GM12875 (cell line): ENCODE results near the gene GLOD5.

Experiments
- H3K4me3 ChIP-seq: one replicate; pipeline ENCODE4 v1.5.1; 2011; ENCODE audit warnings: low read depth, low read length, control low read depth
- TF ChIP-seq, protein P1 (sequence below): IDR thresholded peaks from 2 replicates; pipeline ENCODE4 v1.5.1; 2011; ENCODE audit warnings: low read depth, mild to moderate bottlenecking, control low read depth, inconsistent platforms, low read length, moderate library complexity, borderline replicate concordance; ENCODE audit not compliant: insufficient read depth

Gene GLOD5

DNA sequence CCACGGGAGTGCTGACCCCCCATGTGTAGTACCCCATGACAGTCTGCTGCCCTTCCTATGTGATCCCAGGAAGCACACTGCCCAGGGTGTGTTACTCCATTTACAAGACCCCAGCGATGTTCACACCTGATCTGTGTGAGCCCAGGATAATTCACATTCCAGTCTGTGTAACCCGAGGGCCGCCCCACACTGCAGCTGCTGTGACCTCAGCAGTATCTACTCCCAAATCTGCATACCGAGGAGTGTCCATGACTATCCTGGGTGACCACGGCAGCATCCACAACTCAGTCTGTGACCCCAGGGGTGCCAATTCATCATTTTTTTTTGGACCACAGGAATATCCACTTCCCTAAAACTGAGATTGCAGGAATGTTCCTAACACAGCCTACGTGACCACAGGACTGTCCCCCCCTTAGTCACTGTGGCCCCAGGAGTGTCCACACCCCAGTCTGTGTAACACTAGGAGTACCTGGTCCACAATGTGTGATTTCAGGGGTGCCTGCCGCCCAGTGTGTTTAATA lies 7.8 kb upstream of the GLOD5 start:
- TF ChIP-seq, protein P1, sequence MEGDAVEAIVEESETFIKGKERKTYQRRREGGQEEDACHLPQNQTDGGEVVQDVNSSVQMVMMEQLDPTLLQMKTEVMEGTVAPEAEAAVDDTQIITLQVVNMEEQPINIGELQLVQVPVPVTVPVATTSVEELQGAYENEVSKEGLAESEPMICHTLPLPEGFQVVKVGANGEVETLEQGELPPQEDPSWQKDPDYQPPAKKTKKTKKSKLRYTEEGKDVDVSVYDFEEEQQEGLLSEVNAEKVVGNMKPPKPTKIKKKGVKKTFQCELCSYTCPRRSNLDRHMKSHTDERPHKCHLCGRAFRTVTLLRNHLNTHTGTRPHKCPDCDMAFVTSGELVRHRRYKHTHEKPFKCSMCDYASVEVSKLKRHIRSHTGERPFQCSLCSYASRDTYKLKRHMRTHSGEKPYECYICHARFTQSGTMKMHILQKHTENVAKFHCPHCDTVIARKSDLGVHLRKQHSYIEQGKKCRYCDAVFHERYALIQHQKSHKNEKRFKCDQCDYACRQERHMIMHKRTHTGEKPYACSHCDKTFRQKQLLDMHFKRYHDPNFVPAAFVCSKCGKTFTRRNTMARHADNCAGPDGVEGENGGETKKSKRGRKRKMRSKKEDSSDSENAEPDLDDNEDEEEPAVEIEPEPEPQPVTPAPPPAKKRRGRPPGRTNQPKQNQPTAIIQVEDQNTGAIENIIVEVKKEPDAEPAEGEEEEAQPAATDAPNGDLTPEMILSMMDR: no peak
- no peak overlapping the region for H3K4me3 ChIP-seq

DNA sequence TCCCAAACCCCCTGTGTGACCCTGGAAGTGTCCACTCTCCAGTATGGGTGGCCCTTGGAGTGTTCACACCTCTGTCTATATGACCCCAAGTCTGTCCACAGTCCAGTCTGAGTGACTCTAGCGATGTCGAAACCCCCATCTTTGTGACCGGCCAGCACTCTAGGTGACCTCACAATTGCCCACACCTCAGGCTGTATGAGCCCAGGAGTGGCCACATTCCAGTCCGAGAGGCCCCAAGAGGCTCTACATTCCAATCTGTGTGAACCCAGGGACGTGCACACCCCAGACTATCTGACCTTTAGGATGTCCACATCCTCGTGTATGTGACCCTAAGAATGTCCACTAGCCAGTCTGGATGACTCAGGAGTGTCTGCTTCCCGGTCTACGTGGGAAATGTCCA lies 7.3 kb upstream of the GLOD5 start:
- TF ChIP-seq, protein P1: no peak
- no peak overlapping the region for H3K4me3 ChIP-seq

DNA sequence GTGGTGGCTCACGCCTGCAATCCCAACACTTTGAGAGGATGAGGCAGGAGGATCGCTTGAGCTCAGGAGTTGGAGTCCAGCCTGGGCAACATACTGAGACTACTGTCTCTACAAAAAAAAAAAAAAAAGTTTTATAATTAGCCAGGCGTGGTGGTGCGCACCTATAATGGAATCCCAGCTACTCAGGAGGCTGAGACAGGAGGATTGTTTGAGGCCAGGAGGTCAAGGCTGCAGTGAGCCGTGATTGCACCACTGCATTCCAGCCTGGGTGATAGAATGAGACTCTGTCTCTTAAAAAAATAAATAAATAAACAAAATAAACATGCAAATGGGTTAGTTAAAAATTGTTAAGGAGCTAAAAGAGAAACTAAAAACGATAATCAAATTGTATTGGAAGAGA lies 7.7 kb downstream of the GLOD5 start:
- TF ChIP-seq, protein P1: no peak
- H3K4me3 ChIP-seq: no peak overlapping the region

DNA sequence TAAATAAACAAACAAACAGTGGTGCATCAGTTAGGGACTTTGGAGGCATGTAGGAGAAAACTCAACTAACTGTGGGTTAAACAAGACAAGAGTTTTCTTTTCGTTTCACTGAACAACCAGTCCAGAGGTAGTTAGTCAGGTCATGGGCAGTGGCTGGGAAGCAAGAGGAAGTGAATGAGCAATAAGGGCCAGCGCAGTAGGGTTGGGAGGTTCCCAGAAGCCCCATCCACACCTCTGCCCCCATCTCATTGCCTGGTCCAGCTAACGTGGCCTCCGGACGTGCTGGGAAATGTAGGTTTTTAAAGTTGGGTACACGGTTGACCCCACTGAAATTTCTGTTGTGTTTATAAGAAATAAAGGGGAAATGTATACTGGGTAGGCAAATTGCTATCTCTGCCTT lies 8.7 kb downstream of the GLOD5 start:
- H3K4me3 ChIP-seq: no peak overlapping the region
- TF ChIP-seq, protein P1: no peak

DNA sequence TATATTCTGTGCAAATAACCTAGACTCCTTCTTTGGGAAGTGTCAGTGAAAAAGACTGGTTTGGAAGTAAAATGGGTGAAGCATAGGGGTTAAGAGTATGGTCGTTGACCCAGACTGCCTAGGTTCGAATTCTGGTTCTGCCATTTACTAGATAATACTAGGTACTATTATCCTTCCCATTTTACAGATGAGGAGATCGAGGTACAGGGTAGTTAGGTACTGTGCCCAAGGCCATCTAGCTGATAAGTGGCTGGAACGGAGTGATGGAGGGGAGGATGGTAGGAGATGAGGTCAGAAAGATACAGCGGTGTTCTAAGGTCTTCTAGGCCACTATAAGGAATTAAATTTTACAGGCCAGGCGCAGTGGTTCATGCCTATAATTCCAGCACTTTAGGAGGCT lies 11.1 kb downstream of the GLOD5 start:
- no peak overlapping the region for H3K4me3 ChIP-seq
- TF ChIP-seq, protein P1: no peak

DNA sequence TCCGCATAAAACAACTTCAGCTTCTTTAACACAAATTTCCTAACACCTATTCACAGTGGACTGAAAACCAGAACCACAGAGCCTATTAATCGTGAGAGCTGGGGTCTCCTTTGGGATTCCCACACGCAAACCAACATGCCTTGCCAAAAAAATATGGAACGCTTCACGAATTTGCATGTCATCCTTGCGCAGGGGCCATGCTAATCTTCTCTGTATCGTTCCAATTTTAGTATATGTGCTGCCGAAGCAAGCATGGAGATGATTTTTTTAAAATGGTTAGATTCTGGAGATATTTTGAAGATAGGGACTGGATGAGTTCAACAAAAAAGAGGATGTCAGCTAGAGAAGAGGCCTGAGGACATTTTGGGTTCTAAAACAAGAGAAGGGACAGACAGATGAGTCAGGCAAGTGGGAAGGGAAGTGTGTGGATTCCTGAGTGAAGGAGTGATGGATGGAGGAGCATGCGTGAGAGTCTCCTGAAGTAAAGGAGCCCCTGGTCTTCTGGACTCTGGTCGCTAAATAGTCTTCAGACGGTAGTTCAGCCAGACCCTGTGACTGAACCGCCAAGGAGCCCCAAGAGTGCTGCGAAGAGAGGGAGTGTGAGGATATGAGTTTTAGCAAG lies 15.4 kb downstream of the GLOD5 start:
- TF ChIP-seq, protein P1: no peak
- H3K4me3 ChIP-seq: no peak overlapping the region

DNA sequence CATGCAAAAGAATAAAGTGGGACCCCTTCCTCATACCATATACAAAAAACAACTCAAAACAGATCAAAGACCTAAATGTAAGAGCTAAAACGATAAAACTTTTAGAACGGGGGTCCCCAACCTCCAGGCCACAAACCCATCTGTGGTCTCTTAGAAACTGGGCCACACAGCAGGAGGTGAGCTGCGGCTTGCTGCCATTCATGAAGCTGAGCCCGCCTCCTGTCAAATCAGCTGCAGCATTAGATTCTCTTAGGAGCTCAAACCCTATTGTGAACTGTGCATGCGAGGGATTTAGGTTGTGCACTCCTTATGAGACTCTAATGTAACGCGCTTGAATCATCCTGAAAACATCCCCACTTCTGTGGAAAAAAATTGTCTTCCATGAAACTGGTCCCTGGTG lies 17.9 kb downstream of the GLOD5 start:
- no peak overlapping the region for H3K4me3 ChIP-seq
- TF ChIP-seq, protein P1: no peak
